BE2C (cell line): ENCODE results near the gene ABHD14A.

Experiments
- DNase-seq: peaks from one replicate; pipeline ENCODE4 v3.0.0-alpha.2; 2020
- H3K27me3 ChIP-seq: fragments of 250-450 bp; sonication (Bioruptor Pico); 2 replicates; pipeline ENCODE4 v1.5.1; 2020; ENCODE audit warnings: mild to moderate bottlenecking
- H3K36me3 ChIP-seq: fragments of 250-450 bp; sonication (Bioruptor Pico); 2 replicates; pipeline ENCODE4 v1.5.1; 2020; ENCODE audit warnings: mild to moderate bottlenecking
- H3K4me1 ChIP-seq: fragments of 250-450 bp; sonication (Bioruptor Pico); 2 replicates; pipeline ENCODE4 v1.5.1; 2020
- H3K4me3 ChIP-seq: 2 replicates; pipeline ENCODE4 v1.5.1; 2011; ENCODE audit warnings: low read depth, low read length
- H3K9me3 ChIP-seq: fragments of 250-450 bp; sonication (Bioruptor Pico); 2 replicates; pipeline ENCODE4 v1.5.1; 2020
- TF ChIP-seq, protein P1 (sequence below): IDR thresholded peaks from 2 replicates; pipeline ENCODE4 v1.5.1; 2012; ENCODE audit warnings: mild to moderate bottlenecking, low read depth, low read length

The ABHD14A gene

DNA sequence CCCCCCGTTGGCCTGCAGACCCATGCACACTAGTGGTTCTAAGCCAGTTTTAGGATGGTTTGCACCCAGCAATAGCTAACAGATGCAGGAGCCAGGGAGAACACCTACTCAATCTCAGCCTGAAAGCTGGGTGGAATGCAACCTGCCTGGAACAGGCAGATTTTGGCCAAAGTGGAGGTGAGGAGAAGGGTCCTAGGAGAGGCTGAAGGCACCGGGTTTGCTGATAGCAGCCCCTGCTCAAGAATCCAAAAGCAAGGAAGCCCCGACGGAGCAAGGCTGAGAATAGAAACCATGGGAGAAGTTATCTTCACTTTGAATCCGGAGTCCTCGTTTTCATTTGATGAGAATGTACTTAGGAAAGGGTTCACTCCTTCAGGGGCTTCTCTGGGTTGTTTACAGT is 43.1 kb upstream of the ABHD14A start:
- TF ChIP-seq, protein P1, sequence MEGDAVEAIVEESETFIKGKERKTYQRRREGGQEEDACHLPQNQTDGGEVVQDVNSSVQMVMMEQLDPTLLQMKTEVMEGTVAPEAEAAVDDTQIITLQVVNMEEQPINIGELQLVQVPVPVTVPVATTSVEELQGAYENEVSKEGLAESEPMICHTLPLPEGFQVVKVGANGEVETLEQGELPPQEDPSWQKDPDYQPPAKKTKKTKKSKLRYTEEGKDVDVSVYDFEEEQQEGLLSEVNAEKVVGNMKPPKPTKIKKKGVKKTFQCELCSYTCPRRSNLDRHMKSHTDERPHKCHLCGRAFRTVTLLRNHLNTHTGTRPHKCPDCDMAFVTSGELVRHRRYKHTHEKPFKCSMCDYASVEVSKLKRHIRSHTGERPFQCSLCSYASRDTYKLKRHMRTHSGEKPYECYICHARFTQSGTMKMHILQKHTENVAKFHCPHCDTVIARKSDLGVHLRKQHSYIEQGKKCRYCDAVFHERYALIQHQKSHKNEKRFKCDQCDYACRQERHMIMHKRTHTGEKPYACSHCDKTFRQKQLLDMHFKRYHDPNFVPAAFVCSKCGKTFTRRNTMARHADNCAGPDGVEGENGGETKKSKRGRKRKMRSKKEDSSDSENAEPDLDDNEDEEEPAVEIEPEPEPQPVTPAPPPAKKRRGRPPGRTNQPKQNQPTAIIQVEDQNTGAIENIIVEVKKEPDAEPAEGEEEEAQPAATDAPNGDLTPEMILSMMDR = no peak
- H3K4me3 ChIP-seq = no peak overlapping the region
- no peak for DNase-seq
- H3K9me3 ChIP-seq = no peaks in the 10 kb centered on the region
- H3K27me3 ChIP-seq = no peaks in the 10 kb centered on the region
- peaks cover 10% of the 10 kb centered on the region for H3K36me3 ChIP-seq
- H3K4me1 ChIP-seq = no peaks in the 10 kb centered on the region

DNA sequence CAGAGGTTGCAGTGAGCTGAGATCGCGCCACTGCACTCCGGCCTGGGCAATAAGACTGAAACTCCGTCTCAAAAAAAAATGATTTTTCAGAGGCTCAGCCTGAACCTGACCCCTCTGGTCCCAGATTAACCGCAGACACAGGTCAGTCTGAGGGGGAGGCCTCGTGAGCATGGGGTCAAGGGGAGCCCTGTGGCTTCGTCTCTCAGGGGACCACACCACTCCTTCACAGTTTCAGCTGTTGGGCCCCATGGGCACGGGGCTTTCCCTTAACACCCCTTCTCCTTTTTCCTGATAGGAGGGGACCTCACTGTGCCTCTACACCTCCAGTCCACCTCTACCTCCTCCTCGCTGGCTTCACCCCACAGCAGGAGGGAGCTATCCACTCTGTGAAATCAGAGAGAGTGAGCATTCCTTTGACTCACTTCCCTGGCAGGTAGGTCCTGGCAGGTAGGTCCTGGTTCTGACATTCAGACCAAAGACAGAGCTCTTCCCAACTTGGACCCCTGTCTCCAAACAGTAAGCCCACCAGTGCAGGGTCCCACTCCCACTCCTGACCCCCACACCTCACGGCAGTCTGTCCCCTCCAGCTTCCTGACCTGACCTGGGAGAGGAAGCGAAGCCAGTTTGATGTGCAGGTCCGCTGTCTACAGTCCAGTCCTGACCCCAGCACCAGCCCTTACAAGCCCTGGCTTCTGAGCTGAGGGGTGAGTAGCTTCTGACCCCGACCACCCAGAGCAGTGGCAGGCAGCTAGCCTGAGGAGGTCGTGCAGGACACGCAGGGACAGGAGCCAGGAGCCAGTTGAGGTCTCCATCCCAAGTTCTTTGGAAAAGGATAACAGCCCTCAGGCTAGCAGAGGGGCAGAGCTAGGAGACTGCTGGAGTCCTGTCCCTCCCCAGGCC is 42.1 kb upstream of the ABHD14A start:
- no peak for DNase-seq
- no peak overlapping the region for H3K4me3 ChIP-seq
- H3K27me3 ChIP-seq = no peaks in the 10 kb centered on the region
- peaks cover 19% of the 10 kb centered on the region for H3K36me3 ChIP-seq
- H3K9me3 ChIP-seq = no peaks in the 10 kb centered on the region
- no peaks in the 10 kb centered on the region for H3K4me1 ChIP-seq
- TF ChIP-seq, protein P1 = no peak

DNA sequence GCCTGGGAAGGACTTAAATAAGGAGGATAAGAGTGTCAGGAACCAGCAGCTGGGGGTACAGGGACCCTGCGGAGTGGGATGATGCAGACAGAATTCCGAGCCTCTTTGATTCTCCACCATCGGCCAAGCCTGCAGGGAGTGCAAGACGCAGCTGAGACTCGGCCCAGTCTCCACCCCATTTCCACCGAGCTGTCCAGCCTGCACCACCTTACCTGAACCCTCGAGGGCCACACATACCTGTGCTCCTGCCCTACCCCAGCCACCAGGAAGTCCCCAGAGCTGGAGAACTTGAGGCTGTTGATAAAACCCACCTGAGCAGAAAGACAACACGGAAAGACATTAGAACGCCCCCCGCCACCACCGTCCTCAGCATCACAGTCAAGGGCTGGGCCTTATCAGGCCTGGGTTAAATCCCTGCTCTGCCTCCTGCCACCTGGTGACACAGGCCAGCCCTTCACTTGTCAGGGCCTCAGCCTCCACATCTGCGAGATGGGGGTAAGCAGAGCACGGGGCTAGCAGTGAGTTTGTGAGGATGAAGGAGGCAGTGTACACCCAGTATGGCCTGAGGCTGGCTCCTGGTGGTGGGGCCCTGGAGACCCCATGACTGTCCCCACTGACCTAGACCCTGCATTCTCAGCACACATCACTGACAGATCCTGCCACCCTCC is 41.3 kb upstream of the ABHD14A start:
- Histone ChIP-seq H3K4me1 (no peaks in the 10 kb centered on the region), H3K36me3 (peaks cover 19% of the 10 kb centered on the region), H3K9me3 (no peaks in the 10 kb centered on the region), H3K27me3 (no peaks in the 10 kb centered on the region), H3K4me3 (no peak overlapping the region)
- DNase-seq = no peak
- TF ChIP-seq, protein P1 = no peak

DNA sequence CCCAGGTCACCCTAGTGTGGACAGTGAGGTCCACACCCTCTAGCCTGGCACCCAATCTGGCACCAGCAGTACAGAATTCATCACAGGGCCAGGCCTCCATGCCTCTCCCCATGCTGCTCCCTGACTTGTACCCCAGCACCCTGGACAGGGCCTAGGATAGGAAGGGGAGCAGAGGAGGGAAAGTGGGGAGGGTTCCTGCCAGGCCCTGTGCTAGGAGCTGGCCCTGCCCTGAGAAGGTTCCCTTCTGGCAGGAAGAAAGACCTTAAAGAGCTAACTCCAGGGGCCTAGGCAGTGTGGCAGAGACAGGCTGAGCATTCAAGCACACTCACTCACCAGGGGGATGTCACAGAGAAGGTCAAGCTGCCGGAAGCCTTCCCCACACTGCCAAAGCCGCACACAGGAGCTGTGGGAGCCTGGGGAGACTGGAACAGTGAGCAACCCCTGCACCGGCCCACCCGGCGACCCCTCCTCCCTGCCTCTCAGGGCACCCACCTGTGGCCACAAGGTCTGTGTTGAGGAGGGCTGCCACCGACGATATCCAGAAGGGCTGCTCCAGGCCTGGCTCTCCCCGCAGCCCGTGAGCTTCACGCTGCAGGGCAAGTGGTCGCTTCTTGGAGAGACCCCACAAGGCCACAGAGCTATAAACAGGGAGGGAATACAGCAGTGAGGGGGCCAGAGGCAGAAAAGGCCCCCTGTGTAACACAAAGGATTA is 40.6 kb upstream of the ABHD14A start:
- Histone ChIP-seq H3K9me3 (no peaks in the 10 kb centered on the region), H3K4me1 (no peaks in the 10 kb centered on the region), H3K36me3 (peaks cover 22% of the 10 kb centered on the region), H3K27me3 (no peaks in the 10 kb centered on the region), H3K4me3 (no peak overlapping the region)
- TF ChIP-seq, protein P1 = no peak
- no peak for DNase-seq

DNA sequence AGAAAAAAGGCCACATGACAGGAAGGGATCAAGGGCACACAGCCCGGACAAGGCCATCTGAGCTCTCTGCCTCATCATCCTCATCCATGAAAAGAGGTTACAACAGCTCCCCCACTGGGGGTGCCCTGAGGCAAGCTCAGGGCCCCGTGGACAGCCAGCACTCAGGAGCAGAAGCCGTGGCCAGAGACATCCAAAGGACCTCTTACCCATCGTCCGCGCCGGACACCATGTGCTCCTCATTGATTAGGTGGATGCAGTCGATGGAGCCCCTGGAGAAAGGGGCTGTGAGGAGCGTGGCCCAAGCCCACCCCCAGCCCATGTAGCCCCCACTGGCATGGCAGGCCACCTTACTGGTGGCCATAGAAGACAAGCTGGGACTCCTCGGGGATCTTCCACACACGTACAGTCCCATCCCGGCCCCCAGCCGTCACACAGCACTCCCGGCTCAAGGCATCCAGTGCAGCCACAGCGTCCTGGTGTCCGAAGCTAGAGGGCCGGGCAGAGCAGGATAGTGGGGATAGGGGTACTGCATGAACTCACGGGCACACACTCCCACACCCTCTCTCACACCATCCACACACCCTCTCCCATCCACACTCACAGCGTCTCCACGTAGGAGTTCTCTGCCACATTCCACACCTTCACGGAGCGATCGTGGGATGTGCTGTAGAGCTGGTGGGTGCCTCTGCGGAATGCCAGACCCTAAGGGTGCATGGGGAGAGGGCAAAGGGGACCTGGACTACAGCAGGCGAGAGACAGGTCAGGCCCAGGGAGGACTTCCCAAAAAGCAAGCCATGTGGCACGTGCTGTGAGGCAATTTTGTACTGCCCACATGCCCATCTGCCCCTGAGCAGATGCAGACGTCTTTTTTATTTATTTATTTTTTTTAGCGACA is 39.6 kb upstream of the ABHD14A start:
- TF ChIP-seq, protein P1 = no peak
- Histone ChIP-seq H3K36me3 (peaks cover 23% of the 10 kb centered on the region), H3K27me3 (no peaks in the 10 kb centered on the region), H3K4me1 (no peaks in the 10 kb centered on the region; the same call in 1 of the 2 replicates), H3K9me3 (no peaks in the 10 kb centered on the region), H3K4me3 (no peak overlapping the region)
- DNase-seq = no peak
